Panc1 (cell line): ENCODE results near the gene MYO7B. TPM values are rescaled to one million over a fixed set of nuclear protein-coding genes. Genes with fewer than 3 reads are reported as not detected.
A peak's percentile ranks its signal among the peaks of the same experiment; 100 is the strongest.

Source experiments
- ATAC-seq: fragments of 200-7000 bp; cut with Tn5 transposase; 2 replicates; pipeline ENCODE4 v1.9.1; 2020; ENCODE audit warnings: mild to moderate bottlenecking, moderate library complexity
- BruUV-seq: library from RNA; stranded (reverse); fragments of 400-500 nt; replicated peaks from 2 replicates; lab custom pipeline; 2021; lab: Mats Ljungman, UMichigan
- CTCF ChIA-PET: fragments of 300-600 bp; sonication (Branson Sonifier 250); formaldehyde crosslinking; loops from one replicate; lab custom pipeline; 2022; ENCODE audit warnings: antibody characterized with exemption; lab: Charles Lee
- POLR2A ChIA-PET: fragments of 300-600 bp; sonication (Branson Sonifier 250); formaldehyde crosslinking; loops from one replicate; lab custom pipeline; 2022; ENCODE audit warnings: antibody characterized with exemption; lab: Charles Lee
- DNase-seq: peaks from one replicate; pipeline ENCODE4 v3.0.0-alpha.2; 2010; ENCODE audit warnings: low read depth, low spot score
- H3K27ac ChIP-seq: 2 replicates; pipeline ENCODE4 v1.5.1; 2011; ENCODE audit warnings: mild to moderate bottlenecking, low read length, inconsistent platforms
- H3K27me3 ChIP-seq: fragments of 200-500 bp; sonication (Bioruptor generic); 2 replicates; pipeline ENCODE4 v1.6.0; 2014; ENCODE audit warnings: low read length, inconsistent platforms; ENCODE audit not compliant: control insufficient read depth, insufficient read depth
- H3K36me3 ChIP-seq: fragments of 200-500 bp; sonication (Bioruptor generic); 2 replicates; pipeline ENCODE4 v1.5.1; 2014; ENCODE audit warnings: inconsistent platforms, mild to moderate bottlenecking, low read length, moderate library complexity; ENCODE audit not compliant: control insufficient read depth, insufficient read depth
- H3K4me1 ChIP-seq: 2 replicates; pipeline ENCODE4 v1.5.1; 2011; ENCODE audit warnings: inconsistent platforms, mild to moderate bottlenecking, low read length, moderate library complexity; ENCODE audit not compliant: control insufficient read depth, insufficient read depth
- H3K4me3 ChIP-seq, 2 experiments: 2 replicates each; pipeline ENCODE4 v1.5.1; 2011 to 2012; ENCODE audit warnings: low read depth in 2 of 2, low read length in 2 of 2, mild to moderate bottlenecking in 2 of 2, inconsistent platforms in 1 of 2, moderate library complexity in 1 of 2
- H3K9me3 ChIP-seq: fragments of 200-500 bp; sonication (Bioruptor generic); 2 replicates; pipeline ENCODE4 v1.5.1; 2014; ENCODE audit warnings: low read depth, mild to moderate bottlenecking, inconsistent platforms, low read length, moderate library complexity; ENCODE audit not compliant: control insufficient read depth, insufficient read depth
- POLR2AphosphoS5 ChIP-seq: IDR thresholded peaks from 2 replicates; pipeline ENCODE4 v1.6.1; 2012; ENCODE audit warnings: mild to moderate bottlenecking, low read depth, low read length, moderate library complexity
- REST ChIP-seq, 2 experiments: IDR thresholded peaks; 2 replicates each; pipeline ENCODE4 v1.6.1; 2011 to 2012; ENCODE audit warnings: low read depth in 2 of 2, control low read depth in 1 of 2, low read length in 1 of 2, mild to moderate bottlenecking in 1 of 2, moderate library complexity in 1 of 2; ENCODE audit not compliant: insufficient read depth in 1 of 2
- SIN3A ChIP-seq: IDR thresholded peaks from 2 replicates; pipeline ENCODE4 v1.6.1; 2012; ENCODE audit warnings: low read depth, mild to moderate bottlenecking, low read length, moderate library complexity, borderline replicate concordance; ENCODE audit not compliant: insufficient read depth
- TCF7L2 ChIP-seq: IDR thresholded peaks from 2 replicates; pipeline ENCODE4 v1.6.1; 2011; ENCODE audit warnings: mild to moderate bottlenecking, low read depth, low read length, inconsistent platforms
- in situ Hi-C: cut with HindIII; loops from 2 replicates; pipeline ENCODE4 v1.10.0; 2016; ENCODE audit warnings: low sequenced_read_pairs, low pct_unique_long_range_greater_than_20kb
- intact Hi-C: fragments of 100-400 bp; cut with micrococcal nuclease; formaldehyde crosslinking; loops from one replicate; pipeline ENCODE4 v1.10.0; 2022; ENCODE audit not compliant: unreplicated experiment
- total RNA-seq: library from RNA; stranded (reverse); gene quantifications from one replicate; pipeline ENCODE4 v1.2.1, GENCODE V29; 2021; ENCODE audit not compliant: unreplicated experiment
- TF ChIP-seq, protein P1 (sequence below): fragments of 450-650 bp; IDR thresholded peaks from 2 replicates; pipeline ENCODE4 v1.5.1; 2017; ENCODE audit warnings: mild to moderate bottlenecking

Gene MYO7B
- total RNA-seq, 1 experiment from 2014 or later: 0.15 TPM

GRCh38 chr2:127619203-127619590, 83.7 kb downstream of the MYO7B start:
- H3K9me3 ChIP-seq: no peaks in the 10 kb centered on the region
- no peaks in the 10 kb centered on the region for H3K4me1 ChIP-seq
- ATAC-seq (no peak), DNase-seq (no peak)
- intact Hi-C loops (no loop called here), in situ Hi-C loops (no loop called here)
- ChIA-PET CTCF (no interaction called here), POLR2A (interaction anchor here (0.8 kb wide), 1 partner anchor 54 kb away, joined by 5 read pairs; no protein-coding TSS in a partner anchor)
- no peak overlapping the region for H3K27ac ChIP-seq
- TF ChIP-seq TCF7L2 (no peak), REST (IDR thresholded peaks at IDR 0.05; ENCODE audit: insufficient read depth in 1 of 2, low read depth in 2 of 2, low read length in 1 of 2) (no peak), SIN3A (no peak), POLR2AphosphoS5 (no peak)
- TF ChIP-seq, protein P1, sequence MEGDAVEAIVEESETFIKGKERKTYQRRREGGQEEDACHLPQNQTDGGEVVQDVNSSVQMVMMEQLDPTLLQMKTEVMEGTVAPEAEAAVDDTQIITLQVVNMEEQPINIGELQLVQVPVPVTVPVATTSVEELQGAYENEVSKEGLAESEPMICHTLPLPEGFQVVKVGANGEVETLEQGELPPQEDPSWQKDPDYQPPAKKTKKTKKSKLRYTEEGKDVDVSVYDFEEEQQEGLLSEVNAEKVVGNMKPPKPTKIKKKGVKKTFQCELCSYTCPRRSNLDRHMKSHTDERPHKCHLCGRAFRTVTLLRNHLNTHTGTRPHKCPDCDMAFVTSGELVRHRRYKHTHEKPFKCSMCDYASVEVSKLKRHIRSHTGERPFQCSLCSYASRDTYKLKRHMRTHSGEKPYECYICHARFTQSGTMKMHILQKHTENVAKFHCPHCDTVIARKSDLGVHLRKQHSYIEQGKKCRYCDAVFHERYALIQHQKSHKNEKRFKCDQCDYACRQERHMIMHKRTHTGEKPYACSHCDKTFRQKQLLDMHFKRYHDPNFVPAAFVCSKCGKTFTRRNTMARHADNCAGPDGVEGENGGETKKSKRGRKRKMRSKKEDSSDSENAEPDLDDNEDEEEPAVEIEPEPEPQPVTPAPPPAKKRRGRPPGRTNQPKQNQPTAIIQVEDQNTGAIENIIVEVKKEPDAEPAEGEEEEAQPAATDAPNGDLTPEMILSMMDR: no peak
- H3K36me3 ChIP-seq: no peaks in the 10 kb centered on the region
- no peak overlapping the region for H3K4me3 ChIP-seq
- BruUV-seq: no TSS peak
- H3K27me3 ChIP-seq: no peaks in the 10 kb centered on the region

DNA sequence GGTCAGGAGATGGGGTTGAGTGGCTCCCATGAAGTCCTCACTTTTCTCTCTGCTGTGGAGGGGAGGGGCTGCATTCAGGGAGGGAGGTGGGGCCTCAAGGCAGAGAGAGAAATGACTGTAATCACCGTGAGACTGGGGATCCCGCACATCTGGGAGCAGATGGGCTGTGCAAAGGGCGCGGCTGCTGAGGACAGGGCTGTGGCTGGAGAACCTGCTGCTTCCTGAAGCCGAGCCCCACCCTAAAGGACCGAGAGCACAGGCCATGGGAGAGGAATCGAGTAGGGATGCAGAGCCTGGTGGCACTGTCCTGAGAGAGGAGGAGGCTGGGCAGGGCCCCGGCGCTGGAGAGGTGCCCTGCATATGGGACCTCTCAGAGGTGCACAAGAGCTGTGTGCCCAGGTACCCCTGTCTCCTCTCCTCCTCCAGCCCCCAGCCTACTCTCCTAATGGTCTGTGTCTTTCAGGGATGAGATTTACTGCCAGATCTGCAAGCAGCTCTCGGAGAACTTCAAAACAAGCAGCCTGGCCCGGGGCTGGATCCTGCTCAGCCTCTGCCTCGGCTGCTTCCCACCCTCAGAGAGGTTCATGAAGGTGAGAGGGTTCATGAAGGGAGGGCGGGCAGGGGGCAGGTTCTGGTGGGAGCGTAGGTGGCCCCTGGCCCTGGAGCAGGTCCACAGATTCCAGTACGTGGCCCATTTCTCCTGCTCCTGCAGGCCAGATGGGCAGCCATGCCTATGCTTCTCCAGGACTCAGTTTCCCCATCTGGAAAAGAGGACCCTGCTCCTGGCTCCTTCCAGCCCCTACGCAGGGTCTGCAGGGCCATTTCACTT, 84.6 kb downstream of the MYO7B start:
- no peak for DNase-seq
- Histone ChIP-seq H3K4me3 (no peak overlapping the region), H3K9me3 (no peaks in the 10 kb centered on the region), H3K36me3 (no peaks in the 10 kb centered on the region), H3K27me3 (no peaks in the 10 kb centered on the region), H3K27ac (no peak overlapping the region), H3K4me1 (no peaks in the 10 kb centered on the region)
- ATAC-seq: peak; percentile 52
- CTCF ChIA-PET: no interaction called here
- in situ Hi-C loops (no loop called here), intact Hi-C loops (no loop called here)
- POLR2A ChIA-PET: no interaction called here
- TF ChIP-seq SIN3A (no peak), POLR2AphosphoS5 (no peak), TCF7L2 (no peak), REST (IDR thresholded peaks at IDR 0.05; ENCODE audit: insufficient read depth in 1 of 2, low read depth in 2 of 2, low read length in 1 of 2) (no peak)
- TF ChIP-seq, protein P1: no peak
- no TSS peak for BruUV-seq
